Activated T-cell treated with anti-CD3 and anti-CD28 coated beads, Interleukin-2, amount 50 U/mL, for 1 hour (primary cell): ENCODE measurements around the gene SEC31B.

Experiments
- DNase-seq: peaks from one replicate; pipeline ENCODE4 v3.0.0-alpha.2; 2020

Gene SEC31B, protein sequence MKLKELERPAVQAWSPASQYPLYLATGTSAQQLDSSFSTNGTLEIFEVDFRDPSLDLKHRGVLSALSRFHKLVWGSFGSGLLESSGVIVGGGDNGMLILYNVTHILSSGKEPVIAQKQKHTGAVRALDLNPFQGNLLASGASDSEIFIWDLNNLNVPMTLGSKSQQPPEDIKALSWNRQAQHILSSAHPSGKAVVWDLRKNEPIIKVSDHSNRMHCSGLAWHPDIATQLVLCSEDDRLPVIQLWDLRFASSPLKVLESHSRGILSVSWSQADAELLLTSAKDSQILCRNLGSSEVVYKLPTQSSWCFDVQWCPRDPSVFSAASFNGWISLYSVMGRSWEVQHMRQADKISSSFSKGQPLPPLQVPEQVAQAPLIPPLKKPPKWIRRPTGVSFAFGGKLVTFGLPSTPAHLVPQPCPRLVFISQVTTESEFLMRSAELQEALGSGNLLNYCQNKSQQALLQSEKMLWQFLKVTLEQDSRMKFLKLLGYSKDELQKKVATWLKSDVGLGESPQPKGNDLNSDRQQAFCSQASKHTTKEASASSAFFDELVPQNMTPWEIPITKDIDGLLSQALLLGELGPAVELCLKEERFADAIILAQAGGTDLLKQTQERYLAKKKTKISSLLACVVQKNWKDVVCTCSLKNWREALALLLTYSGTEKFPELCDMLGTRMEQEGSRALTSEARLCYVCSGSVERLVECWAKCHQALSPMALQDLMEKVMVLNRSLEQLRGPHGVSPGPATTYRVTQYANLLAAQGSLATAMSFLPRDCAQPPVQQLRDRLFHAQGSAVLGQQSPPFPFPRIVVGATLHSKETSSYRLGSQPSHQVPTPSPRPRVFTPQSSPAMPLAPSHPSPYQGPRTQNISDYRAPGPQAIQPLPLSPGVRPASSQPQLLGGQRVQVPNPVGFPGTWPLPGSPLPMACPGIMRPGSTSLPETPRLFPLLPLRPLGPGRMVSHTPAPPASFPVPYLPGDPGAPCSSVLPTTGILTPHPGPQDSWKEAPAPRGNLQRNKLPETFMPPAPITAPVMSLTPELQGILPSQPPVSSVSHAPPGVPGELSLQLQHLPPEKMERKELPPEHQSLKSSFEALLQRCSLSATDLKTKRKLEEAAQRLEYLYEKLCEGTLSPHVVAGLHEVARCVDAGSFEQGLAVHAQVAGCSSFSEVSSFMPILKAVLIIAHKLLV

DNA sequence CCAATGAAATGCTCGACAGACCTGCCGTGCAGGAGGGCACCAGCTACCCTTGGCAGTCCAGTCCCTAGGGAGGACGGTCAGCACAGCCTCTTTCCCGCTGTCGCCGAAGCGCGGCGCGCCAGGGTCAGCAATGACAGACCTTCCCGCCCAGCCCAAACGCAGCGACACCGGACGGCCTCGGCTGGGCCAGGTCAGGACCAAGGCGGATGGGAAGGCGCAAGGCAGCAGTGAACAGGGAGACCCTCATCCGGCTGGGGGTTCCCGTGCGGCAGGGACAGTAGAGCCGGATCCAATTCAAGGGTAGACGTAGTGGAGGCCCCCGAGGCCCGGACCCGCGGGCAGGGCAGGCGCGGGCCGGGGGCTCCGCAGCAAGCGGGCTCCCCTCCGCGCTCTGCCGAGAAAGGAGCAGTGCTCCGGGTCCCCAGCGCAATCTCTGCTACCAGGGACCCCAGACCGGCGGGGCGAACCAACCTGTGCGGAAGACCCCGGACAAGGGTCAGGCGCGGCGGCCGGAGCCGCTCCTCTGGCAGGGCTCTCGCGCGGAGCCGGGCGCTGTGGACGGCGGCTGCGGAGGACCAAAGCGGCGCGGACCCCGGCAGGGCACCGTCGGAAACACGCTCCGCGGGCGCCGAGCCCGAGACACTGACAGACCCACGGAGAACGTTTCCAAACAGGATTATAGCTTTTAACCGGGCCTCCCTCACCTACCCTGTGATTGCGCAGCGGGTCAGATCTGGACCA, at the start of gene SEC31B:
Gene SEC31B, minus strand, starts transcription at position 551 of the 741 bp plus-strand sequence. CDS start 2,909 bp downstream, outside the sequence.
- DNase-seq, result no peak

DNA sequence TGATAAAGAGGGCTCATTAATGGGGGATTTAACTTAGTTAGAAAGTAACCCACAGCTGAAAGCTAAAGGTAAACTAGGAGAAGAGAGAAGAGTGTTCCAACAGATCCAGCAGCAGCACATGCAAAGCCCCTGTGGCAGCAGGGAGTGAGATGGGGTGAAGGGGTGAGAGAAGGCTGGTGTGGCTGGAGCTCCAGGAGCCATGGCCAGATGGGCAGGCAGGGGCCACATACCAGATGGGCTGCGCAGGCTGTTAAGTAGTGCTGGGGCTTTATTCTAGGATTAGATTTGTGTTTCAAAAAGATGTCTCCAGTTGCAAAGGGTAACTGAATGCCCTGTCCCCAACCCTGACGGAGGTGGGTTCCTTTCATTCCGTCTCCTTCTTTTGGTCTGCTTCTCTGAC, 49.3 kb upstream of the SEC31B start:
- no peak for DNase-seq

DNA sequence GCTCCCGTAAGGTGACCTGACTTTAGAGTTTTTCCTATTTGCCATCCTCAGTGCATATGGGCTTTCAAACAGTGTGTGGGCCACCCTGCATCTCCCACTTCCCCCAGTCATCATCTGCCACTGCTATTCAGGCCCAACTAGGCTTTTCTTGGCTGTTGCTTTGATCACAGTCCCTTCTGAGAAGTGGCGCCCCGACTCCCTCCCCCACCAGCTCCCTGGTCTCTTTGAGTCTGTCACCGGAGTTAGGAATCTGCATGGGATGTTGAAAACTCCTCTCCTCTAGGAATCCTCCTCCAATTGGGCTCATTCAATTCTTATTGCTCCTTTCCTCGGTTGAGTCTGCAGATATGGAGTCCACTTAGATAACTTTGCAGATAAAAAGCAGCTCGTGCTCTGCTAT, 48.2 kb upstream of the SEC31B start:
- no peak for DNase-seq

DNA sequence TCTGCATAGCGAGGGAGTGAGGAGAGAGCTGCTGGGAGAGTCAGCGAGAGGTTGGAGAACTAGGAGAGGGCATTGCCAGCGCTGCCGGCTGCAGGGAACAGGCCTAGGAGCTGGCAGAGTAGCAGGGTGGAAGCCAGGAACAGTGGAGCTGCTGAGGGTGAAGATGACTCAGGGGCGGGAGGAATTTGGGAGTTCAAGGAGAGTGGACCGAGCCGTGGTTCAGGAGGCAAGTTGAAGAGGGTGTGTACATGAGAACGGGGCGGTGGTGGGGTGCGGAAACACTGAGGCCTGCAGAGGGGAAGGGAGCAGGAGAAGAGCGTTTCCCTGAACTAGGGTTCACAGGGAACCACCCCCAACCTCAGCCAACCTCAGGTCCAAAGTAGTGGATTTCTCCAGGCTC, 47.6 kb upstream of the SEC31B start:
- no peak for DNase-seq

DNA sequence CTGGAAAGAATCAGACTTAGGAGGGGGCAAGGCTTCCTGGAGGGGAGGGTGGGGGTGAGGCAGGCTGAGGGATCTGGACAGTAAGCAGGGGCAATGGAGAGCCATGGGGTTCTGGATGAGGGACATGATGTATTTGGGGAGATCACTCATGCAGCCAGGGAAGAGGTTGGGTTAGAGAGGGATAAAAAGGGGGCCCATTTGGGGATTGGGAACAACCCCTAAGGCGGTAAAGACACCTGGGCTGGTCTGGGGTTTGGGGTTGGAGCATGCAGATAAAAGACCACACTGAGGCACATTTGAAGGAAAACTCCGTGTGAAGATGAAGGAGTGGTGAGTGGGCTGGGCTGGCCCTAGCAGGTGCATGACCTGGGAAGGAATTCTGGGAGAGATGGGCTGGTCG, 46.9 kb upstream of the SEC31B start:
- no peak for DNase-seq

DNA sequence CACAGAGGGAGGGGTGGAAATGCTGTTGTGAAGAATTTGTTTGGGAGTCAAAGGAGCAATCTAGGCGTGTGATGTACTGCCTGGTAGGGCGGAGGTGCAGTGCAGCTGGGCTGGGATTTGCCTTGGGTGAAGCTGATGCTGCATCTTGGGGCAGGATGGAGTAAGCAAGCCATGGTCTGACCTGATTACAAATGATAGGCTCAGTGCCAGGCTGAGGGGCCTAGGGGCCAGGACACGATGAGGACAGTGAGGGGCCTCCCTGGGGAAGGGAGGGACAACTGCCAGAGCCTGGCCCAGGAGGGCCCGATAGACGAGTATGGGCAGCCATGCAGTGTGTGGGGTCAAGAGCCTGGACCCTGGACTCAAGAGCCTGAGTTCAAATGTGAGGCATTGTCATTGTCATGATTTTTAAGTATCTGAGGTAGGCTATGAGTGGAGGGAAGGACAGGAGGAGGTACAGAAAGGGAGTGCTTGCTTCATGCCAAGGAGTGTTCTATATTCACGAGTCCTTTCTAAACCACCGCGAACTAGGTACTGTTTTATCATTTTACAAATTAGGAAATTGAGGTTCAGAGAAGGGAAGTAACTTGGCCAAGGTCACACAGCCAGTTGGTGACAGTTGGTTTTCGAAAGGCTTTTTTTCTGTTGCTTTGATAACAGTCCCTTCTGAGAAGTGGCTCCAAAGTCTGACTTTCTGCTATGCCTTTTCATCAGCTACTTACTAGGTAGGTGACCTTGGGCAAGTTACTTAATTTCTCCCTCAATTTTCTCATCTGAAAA, 45.7 kb upstream of the SEC31B start:
- no peak for DNase-seq

DNA sequence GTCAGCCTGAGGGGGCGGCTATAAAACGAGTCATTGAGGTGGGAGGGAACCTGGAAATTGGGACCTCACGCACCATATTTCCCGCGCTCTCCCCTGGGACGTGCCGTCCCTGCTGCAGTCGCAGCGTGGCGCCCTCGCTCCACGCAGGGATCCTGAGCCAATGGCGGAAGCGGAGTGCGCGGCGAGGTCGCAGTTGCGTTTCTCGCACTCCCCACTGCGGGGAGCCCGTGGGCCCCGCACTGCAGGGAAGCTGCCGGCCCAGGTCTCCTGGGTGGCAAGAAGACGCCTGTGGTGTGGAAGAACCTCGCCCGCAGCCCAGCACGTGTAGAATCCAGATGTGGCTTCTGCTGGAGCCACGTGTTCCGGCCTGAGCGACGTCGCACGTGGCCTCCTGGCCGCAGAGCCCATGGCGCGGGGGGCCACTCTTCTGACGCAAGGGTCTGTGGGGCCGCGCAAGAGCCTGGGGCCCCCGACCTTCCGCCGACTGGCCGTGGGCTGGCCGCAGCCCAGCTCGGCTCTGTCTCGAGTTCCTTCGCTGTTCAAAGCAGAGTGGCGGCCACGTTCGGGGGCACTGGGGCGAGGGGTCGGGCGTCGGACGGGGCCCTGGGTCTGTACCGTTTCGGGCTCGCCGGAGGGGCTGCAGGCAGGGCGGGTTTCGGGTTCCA, 42.5 kb upstream of the SEC31B start:
- DNase-seq, result peak; percentile 86

DNA sequence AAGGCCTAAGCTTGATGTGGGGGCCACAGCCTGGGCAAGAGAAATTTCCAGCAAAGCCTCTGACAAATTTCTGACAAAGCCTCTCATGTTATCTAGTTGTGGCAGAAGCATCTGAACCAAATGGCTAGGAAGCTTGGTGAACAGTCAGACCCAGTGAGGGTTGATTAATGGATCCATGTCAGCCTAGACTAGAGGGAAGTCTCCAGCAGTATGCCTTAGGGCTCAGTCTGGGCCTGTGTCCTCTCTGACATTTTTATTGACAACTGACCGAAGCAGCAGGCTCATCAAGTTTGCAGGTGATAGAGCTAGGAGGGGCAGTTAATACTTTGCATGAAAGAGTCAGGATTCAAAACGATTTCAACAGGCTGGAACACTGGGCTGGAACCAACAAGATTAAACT, 41.3 kb upstream of the SEC31B start:
- DNase-seq, result no peak

DNA sequence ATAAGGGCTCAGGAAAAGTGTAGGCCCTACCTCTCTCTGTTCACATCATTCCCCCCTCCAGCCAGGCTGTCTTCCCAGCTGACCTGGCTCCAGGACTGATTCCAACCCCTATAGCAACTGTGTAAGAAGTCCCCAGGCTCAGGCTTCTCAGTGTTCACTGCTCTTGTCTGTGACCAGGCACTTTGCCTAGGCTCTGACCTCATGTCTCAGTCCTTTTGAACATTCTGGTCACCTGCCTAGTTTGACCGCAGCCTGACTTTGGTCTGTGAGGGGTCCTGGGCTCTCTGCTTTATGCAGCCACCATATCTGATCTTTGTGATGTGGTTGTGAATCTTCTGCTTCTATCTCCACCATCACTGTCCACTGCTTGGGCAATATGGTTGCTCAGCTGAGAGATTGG, 40.6 kb upstream of the SEC31B start:
- DNase-seq, result no peak

DNA sequence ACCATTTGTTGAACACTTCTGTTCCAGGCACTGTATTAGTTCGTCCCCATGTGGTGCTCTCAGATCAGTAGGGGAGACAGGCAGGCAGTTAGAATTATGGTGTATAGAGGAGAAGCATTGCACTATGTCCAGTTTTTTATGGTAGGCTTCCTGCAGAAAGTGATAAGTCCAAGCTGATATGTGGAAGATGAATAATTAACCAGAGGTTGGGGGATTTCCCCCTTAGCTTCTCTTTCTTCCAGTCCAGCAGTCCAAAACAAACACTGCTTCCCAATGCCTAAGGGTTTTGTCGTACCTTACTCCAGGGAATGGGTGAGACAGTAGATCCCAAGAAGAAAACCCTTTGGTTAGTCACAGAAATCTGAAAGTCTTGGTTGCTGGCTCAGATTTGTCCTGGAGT, 35.2 kb upstream of the SEC31B start:
- no peak for DNase-seq

DNA sequence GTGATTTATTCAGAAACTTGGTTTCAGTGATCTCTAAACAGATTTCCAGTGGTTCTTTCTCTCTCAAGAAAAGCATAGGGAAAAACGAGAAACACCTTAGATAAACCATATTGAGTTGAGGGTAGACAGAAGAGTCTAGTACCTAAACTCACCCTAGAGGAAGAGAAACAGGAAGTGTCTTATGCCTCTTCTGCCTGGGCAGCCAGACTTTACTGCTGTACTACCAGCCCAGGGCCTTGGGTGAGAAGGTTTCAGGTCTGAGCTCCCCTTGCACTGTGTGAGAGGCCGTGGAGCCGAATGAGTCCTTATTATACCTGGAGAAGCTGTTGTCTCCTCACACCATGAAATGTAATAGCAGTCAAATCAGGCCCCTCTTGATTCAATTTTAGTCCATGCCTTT, 34.3 kb upstream of the SEC31B start:
- no peak for DNase-seq

DNA sequence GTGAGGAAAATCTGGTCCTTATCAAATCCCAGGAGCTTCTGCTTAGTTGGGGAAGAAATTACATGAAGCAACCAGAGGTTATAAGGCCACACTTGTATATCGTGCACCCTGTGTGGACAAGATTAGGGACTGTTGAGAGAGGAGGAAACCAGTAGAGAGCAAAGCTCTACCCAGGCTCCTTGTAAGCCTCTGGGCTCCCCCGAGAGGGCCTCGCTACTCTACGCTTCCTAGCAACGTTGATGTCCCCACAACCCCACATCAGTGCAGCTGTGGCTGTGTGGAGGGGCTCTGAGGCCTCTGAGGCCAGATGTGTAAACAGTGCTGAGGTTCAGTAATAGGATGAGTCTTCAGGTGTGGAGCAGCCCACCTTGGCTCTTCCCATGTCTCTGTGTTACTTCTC, 32.1 kb upstream of the SEC31B start:
- no peak for DNase-seq

DNA sequence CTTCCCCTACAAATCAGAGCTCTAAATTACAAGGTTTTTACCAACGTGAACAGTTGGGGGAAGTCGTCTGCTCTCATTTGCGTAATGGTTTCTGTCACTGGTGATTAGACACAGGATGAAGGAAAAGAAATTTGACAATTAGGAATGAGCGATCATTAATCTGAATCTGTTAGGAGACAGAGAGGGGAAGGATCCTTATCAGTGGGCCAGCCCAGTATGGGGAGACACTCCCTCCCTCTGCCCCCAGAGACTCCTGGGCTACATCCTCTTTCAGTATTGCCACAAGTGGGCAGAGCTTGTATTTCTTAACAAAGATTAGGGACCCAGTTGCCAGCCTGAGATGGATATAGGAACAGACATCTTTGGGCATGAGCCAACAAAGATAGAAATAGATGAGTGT, 31.5 kb upstream of the SEC31B start:
- DNase-seq, result no peak

DNA sequence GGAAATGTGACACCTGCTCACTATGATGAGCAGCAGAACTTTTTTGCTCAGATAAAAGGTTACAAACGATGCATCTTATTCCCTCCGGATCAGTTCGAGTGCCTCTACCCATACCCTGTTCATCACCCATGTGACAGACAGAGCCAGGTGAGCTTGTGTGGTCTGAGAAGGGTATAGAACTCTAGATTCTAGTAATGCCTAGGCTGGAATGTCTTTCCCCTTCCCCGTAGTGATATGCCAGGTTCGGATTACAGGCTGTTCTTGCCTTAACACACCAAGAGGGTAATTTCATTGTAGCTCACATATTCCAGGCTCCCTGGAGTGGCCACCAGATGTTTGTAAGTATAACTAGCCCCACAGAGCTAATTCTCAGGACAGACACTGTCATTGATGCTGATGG, 25.3 kb upstream of the SEC31B start:
- DNase-seq, result no peak

DNA sequence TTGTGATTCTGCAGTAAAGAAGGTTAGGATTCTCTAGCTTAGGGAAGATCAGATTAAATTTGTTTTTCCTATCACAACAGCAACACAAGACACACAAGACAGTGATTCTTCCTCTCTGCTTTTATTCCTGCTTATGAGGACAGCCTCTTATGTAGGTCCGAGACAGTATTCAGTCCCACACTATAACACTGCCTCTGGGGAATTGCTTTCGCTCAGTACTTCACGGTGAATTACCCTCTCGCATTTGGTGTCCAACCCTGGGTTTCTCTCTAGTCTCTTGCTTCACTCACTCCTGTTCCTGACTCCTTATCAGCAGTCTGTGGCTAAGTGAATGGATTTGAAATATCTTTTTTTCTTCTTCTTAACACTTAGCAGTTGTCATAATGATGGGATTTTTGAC, 17.8 kb upstream of the SEC31B start:
- no peak for DNase-seq

DNA sequence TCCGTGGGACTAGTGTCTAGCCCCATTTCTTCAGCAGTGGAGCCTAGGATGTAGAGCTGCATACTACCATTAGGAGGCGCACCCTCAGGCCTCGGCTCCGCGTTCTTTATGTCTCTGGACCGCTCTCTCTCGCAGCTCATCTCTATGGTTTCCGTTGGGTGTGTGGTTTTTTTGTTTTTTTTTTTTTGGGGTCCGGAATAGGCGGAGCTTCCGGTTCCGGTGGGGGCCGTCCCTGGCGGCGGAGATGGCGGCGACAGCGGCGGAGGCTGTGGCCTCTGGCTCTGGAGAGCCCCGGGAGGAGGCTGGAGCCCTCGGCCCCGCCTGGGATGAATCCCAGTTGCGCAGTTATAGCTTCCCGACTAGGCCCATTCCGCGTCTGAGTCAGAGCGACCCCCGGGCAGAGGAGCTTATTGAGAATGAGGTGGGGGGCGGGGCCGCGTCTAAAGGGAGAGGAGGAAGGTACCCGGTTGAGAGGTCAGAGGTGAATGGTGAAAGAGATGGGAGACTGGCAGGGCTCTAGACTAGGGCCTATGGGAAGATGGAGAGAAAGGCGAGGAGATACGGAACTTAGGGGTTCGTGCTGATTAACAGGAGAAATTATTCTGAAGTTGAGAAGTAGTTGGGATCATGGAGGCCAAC, 16.2 kb upstream of the SEC31B start, which contains the start of gene HIF1AN:
Gene HIF1AN, plus strand, starts transcription at position 229 of the 639 bp plus-strand sequence. Its CDS starts 16 bp downstream, at position 245.
- DNase-seq, result peak; percentile 84

DNA sequence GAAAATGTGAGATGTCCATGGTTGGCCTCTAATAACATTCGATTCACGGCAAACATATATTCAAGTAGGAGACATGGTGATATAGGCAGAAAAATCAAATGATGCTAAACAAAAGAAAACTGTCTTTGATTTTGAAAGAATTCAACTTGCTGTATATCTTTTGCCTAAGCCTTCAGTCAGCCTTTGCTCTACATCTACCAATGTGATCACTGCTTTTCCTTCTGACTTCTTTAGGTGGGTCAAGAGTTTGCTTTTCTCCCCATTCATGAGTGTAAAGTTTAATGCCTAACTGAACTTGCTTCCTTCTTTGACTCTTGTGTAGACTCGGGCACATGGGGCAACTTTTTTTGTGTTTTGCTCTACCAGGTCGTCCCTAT, 15.7 kb upstream of the SEC31B start:
- DNase-seq, result no peak

DNA sequence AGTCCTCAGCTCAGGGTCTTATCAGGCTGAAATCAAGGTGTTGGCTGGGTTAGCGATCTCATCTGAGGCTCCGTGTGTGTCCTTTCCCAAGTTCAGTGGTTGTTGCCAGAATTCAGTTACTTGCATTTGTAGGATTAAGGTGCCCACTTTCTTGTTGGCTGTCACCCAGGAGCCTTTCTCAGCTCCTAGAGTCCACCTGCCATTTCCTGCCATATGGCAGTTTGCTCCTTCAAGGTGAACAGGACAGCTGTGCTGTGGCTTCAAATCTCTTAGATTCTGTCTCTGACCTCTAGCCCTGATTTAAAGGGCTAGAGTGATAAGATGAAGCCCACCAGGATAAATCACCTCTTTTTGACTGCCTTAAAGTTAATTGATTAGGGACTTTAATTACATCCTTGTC, 15.1 kb upstream of the SEC31B start:
- DNase-seq, result no peak

DNA sequence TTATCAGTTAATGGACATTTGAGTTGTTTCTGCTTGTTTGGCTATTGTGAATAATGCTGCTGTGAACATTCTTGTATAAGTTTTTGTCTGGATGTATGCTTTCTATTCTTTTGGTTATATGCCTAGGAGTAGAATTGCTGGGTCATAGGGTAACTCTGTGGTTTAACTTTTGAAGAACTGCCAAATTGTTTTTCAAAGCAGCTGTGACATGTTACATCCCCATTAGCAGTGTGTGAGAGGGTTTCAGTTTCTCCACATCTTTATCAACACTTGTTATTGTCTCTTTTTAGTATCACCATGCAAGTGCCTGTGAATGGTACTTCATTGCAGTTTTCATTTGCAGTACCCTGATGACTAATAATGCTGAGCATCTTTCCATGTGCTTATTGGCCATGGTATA, 12.1 kb upstream of the SEC31B start:
- no peak for DNase-seq

DNA sequence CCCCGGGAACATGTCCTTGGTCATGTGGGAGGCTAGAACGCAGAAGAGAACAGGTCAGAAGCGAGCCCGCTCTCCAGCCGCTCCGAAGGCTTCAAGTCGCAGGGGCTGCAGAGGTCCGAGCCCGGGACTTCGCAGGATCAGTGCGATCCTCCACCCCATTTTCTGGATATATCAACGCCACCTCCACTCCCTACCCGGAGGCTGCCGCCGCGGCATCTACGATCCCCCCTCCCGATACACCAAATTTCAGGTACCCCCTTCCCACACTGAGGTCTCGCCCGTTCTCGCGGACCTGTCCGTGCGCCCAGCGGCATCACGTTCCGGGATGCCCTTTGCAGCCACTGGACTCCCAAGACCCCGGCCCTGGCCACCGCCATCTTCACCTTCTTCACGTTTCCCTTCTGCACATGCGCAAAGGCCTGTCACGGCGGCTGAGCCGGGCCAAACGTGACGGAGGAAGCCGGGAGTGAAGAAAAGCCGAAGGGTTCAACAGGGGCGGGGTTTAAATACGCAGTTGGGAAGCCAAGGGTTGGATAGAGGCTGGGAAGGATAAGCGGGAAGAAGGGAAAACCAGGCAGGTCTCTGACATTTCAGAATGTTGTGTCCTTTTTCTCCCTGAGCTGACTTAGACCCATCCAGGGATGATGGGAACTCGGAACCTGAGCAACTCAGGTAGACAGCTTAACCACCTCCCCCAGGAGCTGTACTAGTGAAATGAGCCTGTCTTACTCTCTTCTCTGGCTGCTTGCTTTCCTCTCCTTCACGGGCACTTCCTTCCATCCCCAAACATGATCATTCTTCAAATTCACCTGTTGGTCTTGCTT, 10.0 kb upstream of the SEC31B start, which contains the start of gene NDUFB8:
Gene NDUFB8, minus strand, starts transcription at position 397 of the 824 bp plus-strand sequence. Its CDS starts 20 bp downstream, at position 377.
- DNase-seq, result peak; percentile 86
